Fibroblast of lung (primary cell): ENCODE measurements around the gene DOLPP1. TPM values are rescaled to one million over a fixed set of nuclear protein-coding genes. Genes with fewer than 3 reads are reported as not detected.

Experiments used
- DNase-seq, 2 donors: peaks; one replicate each; pipeline versions ENCODE4 v3.0.0 to v3.0.0-alpha.2; 2010; ENCODE audit warnings: low read depth in 2 of 2
- H2AFZ ChIP-seq: 2 replicates; pipeline ENCODE4 v1.5.1; 2012; ENCODE audit warnings: low read length, control low read depth, inconsistent platforms
- H3K27ac ChIP-seq: 2 replicates; pipeline ENCODE4 v1.5.1; 2011; ENCODE audit warnings: low read length, control low read depth; ENCODE audit not compliant: insufficient read depth
- H3K27me3 ChIP-seq: 2 replicates; pipeline ENCODE4 v1.5.1; 2011; ENCODE audit warnings: mild to moderate bottlenecking, low read length; ENCODE audit not compliant: control insufficient read depth, insufficient read depth
- H3K36me3 ChIP-seq: 2 replicates; pipeline ENCODE4 v1.5.1; 2011; ENCODE audit warnings: low read length; ENCODE audit not compliant: control insufficient read depth, insufficient read depth
- H3K4me1 ChIP-seq: 2 replicates; pipeline ENCODE4 v1.5.1; 2011; ENCODE audit warnings: low read length; ENCODE audit not compliant: control insufficient read depth, insufficient read depth; ENCODE audit errors: extremely low read depth
- H3K4me2 ChIP-seq: 2 replicates; pipeline ENCODE4 v1.5.1; 2011; ENCODE audit warnings: low read length, control low read depth; ENCODE audit not compliant: insufficient read depth; ENCODE audit errors: extremely low read depth
- H3K4me3 ChIP-seq, 4 experiments: fragments of 200-600 bp in 1 of 4; sonication (generic) in 1 of 4; replicated peaks in 1 of 4; 2 replicates each; pipeline ENCODE4 v1.5.1; 2011 to 2016; ENCODE audit warnings: low read length in 4 of 4, low read depth in 3 of 4, mild to moderate bottlenecking in 3 of 4, control low read depth in 2 of 4, inconsistent platforms in 1 of 4, mixed read lengths in 1 of 4; ENCODE audit not compliant: insufficient read depth in 1 of 4; ENCODE audit errors: control extremely low read depth in 1 of 4
- H3K79me2 ChIP-seq: 2 replicates; pipeline ENCODE4 v1.5.1; 2012; ENCODE audit warnings: mild to moderate bottlenecking, low read length, inconsistent platforms; ENCODE audit not compliant: control insufficient read depth, insufficient read depth
- H3K9ac ChIP-seq: 2 replicates; pipeline ENCODE4 v1.5.1; 2011; ENCODE audit warnings: mild to moderate bottlenecking, low read length, control low read depth; ENCODE audit not compliant: insufficient read depth
- H3K9me3 ChIP-seq: 2 replicates; pipeline ENCODE4 v1.5.1; 2012; ENCODE audit warnings: low read depth, low read length; ENCODE audit not compliant: control insufficient read depth, insufficient read depth
- H4K20me1 ChIP-seq: 2 replicates; pipeline ENCODE4 v1.5.1; 2011; ENCODE audit warnings: low read length; ENCODE audit not compliant: control insufficient read depth, insufficient read depth; ENCODE audit errors: extremely low read depth
- EZH2 ChIP-seq: IDR thresholded peaks from 2 replicates; pipeline ENCODE4 v1.5.1; 2012; ENCODE audit warnings: low read length, control low read depth, mild to moderate bottlenecking; ENCODE audit errors: missing control alignments
- polyA plus RNA-seq, 2 donors: library from polyadenylated mRNA; depleted of rRNA in 1 of 2; stranded (reverse) in 1 of 2; unstranded in 1 of 2; fragments of >200 nt; gene quantifications; 2 replicates each; pipeline ENCODE4 v1.2.1, GENCODE V29; 2011 to 2012; ENCODE audit warnings: missing spikeins in 1 of 2
- total RNA-seq: library from RNA; depleted of rRNA; stranded (reverse); fragments of >200 nt; gene quantifications from 2 replicates; pipeline ENCODE4 v1.2.1, GENCODE V29; 2014
- TF ChIP-seq, protein P1 (sequence below), 2 donors: IDR thresholded peaks in 1 of 2; conservative IDR thresholded peaks in 1 of 2; 1 replicate in 1 of 2; 2 replicates in 1 of 2; pipeline ENCODE4 v1.5.1; 2011 to 2012; ENCODE audit warnings: low read length in 2 of 2, control low read depth in 1 of 2, inconsistent platforms in 1 of 2, low read depth in 1 of 2, mild to moderate bottlenecking in 1 of 2

The DOLPP1 gene
- total and polyA plus RNA-seq, 2 donors (not counting 1 experiment from before 2014, with no cell fraction given) = 7.4 to 9.7 TPM

GRCh38 chr9:129072171-129072570 lies 8.7 kb upstream of the DOLPP1 start:
- Histone ChIP-seq H3K9me3 (no peaks in the 10 kb centered on the region), H3K9ac (no peak overlapping the region), H3K79me2 (no peaks in the 10 kb centered on the region), H3K4me1 (no peaks in the 10 kb centered on the region), H3K36me3 (peaks cover 4% of the 10 kb centered on the region), H4K20me1 (no peaks in the 10 kb centered on the region), H3K4me3 (no peak overlapping the region), H3K27ac (no peak overlapping the region), H2AFZ (no peak overlapping the region), H3K27me3 (no peaks in the 10 kb centered on the region), H3K4me2 (no peak overlapping the region)
- TF ChIP-seq EZH2 = no peak
- TF ChIP-seq, protein P1, sequence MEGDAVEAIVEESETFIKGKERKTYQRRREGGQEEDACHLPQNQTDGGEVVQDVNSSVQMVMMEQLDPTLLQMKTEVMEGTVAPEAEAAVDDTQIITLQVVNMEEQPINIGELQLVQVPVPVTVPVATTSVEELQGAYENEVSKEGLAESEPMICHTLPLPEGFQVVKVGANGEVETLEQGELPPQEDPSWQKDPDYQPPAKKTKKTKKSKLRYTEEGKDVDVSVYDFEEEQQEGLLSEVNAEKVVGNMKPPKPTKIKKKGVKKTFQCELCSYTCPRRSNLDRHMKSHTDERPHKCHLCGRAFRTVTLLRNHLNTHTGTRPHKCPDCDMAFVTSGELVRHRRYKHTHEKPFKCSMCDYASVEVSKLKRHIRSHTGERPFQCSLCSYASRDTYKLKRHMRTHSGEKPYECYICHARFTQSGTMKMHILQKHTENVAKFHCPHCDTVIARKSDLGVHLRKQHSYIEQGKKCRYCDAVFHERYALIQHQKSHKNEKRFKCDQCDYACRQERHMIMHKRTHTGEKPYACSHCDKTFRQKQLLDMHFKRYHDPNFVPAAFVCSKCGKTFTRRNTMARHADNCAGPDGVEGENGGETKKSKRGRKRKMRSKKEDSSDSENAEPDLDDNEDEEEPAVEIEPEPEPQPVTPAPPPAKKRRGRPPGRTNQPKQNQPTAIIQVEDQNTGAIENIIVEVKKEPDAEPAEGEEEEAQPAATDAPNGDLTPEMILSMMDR (conservative IDR thresholded peaks at IDR 0.05 in 1 of 2, IDR thresholded peaks at IDR 0.05 in 1 of 2; ENCODE audit: low read depth in 1 of 2, low read length in 2 of 2) = no peak
- no peak for DNase-seq

DNA sequence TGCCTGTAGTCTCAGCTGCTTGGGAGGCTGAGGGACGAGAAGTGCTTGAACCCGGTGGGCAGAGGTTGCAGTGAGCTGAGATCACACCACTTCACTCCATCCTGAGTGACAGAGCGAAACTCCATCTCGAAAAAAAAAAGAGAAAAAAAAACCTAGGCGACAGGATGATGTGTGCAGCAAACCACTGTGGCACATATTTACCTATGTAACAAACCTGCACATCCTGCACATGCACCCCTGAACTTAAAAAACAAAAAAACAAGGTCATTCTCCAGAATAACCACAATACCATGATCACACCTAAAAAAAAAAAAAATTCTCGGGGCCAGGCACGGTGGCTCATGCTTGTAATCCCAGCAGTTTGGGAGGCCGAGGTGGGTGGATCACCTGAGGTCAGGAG lies 7.5 kb upstream of the DOLPP1 start:
- Histone ChIP-seq H4K20me1 (no peaks in the 10 kb centered on the region), H3K9me3 (no peaks in the 10 kb centered on the region), H3K27ac (no peak overlapping the region), H2AFZ (no peak overlapping the region), H3K4me1 (no peaks in the 10 kb centered on the region), H3K4me2 (no peak overlapping the region), H3K79me2 (no peaks in the 10 kb centered on the region), H3K9ac (no peak overlapping the region), H3K36me3 (peaks cover 2% of the 10 kb centered on the region), H3K4me3 (no peak overlapping the region), H3K27me3 (no peaks in the 10 kb centered on the region)
- no peak for TF ChIP-seq EZH2
- TF ChIP-seq, protein P1 (conservative IDR thresholded peaks at IDR 0.05 in 1 of 2, IDR thresholded peaks at IDR 0.05 in 1 of 2; ENCODE audit: low read depth in 1 of 2, low read length in 2 of 2) = no peak
- DNase-seq = no peak

DNA sequence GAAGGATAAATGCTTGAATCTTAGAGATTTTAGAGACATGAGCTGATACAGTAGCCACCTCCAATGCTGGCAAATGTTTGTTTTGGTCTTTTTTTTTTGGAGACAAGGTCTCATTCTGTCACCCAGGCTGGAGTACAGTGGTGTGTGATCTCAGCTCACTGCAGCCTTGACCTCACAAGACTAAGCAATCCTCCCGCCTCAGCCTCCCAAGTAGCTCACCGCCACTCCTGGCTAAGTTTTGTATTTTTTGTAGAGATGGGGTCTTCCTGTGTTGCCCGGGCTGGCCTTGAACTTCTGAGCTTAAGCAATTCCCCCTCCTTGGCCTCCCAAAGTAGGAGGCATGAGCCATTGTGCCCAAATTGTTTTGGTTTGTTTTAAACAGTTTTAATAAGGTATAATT lies 6.8 kb upstream of the DOLPP1 start:
- H4K20me1 ChIP-seq = no peaks in the 10 kb centered on the region
- H3K4me1 ChIP-seq = no peaks in the 10 kb centered on the region
- TF ChIP-seq EZH2 = no peak
- TF ChIP-seq, protein P1 (conservative IDR thresholded peaks at IDR 0.05 in 1 of 2, IDR thresholded peaks at IDR 0.05 in 1 of 2; ENCODE audit: low read depth in 1 of 2, low read length in 2 of 2) = no peak
- no peaks in the 10 kb centered on the region for H3K27me3 ChIP-seq
- H2AFZ ChIP-seq = no peak overlapping the region
- H3K4me3 ChIP-seq = no peak overlapping the region
- H3K79me2 ChIP-seq = no peaks in the 10 kb centered on the region
- DNase-seq = no peak
- no peaks in the 10 kb centered on the region for H3K9me3 ChIP-seq
- H3K27ac ChIP-seq = no peak overlapping the region
- no peak overlapping the region for H3K9ac ChIP-seq
- no peak overlapping the region for H3K4me2 ChIP-seq
- no peaks in the 10 kb centered on the region for H3K36me3 ChIP-seq
